Loucy (cell line): ENCODE results near the gene OTOP1.

Experiments used
- CTCF ChIP-seq: fragments of 200-600 bp; sonication (generic); conservative IDR thresholded peaks from 2 replicates; pipeline ENCODE4 v1.5.1; 2014; ENCODE audit warnings: mild to moderate bottlenecking, antibody characterized with exemption, low read length
- EZH2phosphoT487 ChIP-seq: fragments of 200-600 bp; IDR thresholded peaks from 2 replicates; pipeline ENCODE4 v1.6.1; 2018; ENCODE audit warnings: antibody characterized with exemption, mild to moderate bottlenecking, moderate library complexity, borderline replicate concordance

GRCh38 chr4:4268776-4269175, 42.0 kb upstream of the OTOP1 start:
- TF ChIP-seq CTCF (no peak), EZH2phosphoT487 (no peak)
